ENCODE measurements around the gene GSTM4. TPM values are rescaled to one million over a fixed set of nuclear protein-coding genes. Genes with fewer than 3 reads are reported as not detected.

Gene GSTM4
- total and polyA plus RNA-seq, 2 donors (not counting 1 experiment from before 2014, with no cell fraction given), result 28.6 to 56.5 TPM

GRCh38 chr1:109637446-109637845, 18.5 kb upstream of the GSTM4 start:
- ChIA-PET CTCF (interaction anchor here (1.1 to 16.5 kb wide), 8 partner anchors 13 to 377 kb away, joined by 3 to 276 read pairs (median 50); partner anchors contain the start of genes AHCYL1, AMPD2, GNAT2 and GPR61), POLR2A (interaction anchor here (0.8 kb wide), 1 partner anchor 89 kb away, joined by 3 read pairs; the partner anchor contains the start of gene GNAI3)
- H3K79me2 ChIP-seq (ENCODE audit: control insufficient read depth, insufficient read depth, low read length), result no peaks in the 10 kb centered on the region
- WGBS (ENCODE audit: insufficient coverage), result 92% methylated on average over 4 of the region's 7 CpGs
- no peaks in the 10 kb centered on the region for H3K9me3 ChIP-seq (ENCODE audit: control extremely low read depth in 1 of 3, control insufficient read depth in 2 of 3, insufficient read depth in 1 of 3, low read length in 2 of 3)
- no peak overlapping the region for H3K4me2 ChIP-seq (replicated peaks; ENCODE audit: low read depth, low read length, poor library complexity, severe bottlenecking)
- TF ChIP-seq CTCF (IDR thresholded peaks at IDR 0.05) (no peak), EZH2 (IDR thresholded peaks at IDR 0.05; ENCODE audit: borderline replicate concordance, insufficient read depth, low read depth, low read length, poor library complexity, severe bottlenecking) (no peak)
- H3K4me3 ChIP-seq (ENCODE audit: control extremely low read depth in 1 of 5, extremely low read depth in 1 of 5, insufficient read depth in 1 of 5, low read depth in 2 of 5, low read length in 4 of 5), result no peak overlapping the region
- ATAC-seq (ENCODE audit: low read depth) (no peak), DNase-seq (peak; percentile 1)
- peaks cover 0 to 7% of the 10 kb centered on the region in 2 donors for H3K4me1 ChIP-seq (ENCODE audit: control insufficient read depth in 2 of 2, insufficient read depth in 2 of 2, low read length in 2 of 2)
- Mint-ChIP-seq H3K4me3 (no peak overlapping the region), H3K4me1 (peaks cover 10% of the 10 kb centered on the region), H3K9me3 (ENCODE audit: insufficient read depth) (no peaks in the 10 kb centered on the region), H3K27me3 (peaks cover 4% of the 10 kb centered on the region), H3K27ac (no peak overlapping the region)
- H3K27ac ChIP-seq (ENCODE audit: low read length in 2 of 2), result no peak overlapping the region
- H3K36me3 ChIP-seq (replicated peaks in 1 of 2; ENCODE audit: control extremely low read depth in 1 of 2, control insufficient read depth in 1 of 2, extremely low read depth in 1 of 2, insufficient read depth in 2 of 2, low read length in 1 of 2), result no peaks in the 10 kb centered on the region
- H2AFZ ChIP-seq (ENCODE audit: insufficient read depth, low read depth, low read length, poor library complexity, severe bottlenecking), result no peak overlapping the region
- intact Hi-C loops (cut with micrococcal nuclease), result no loop called here
- peaks cover 0 to 2% (median 0%) of the 10 kb centered on the region in 4 experiments for H3K27me3 ChIP-seq (replicated peaks in 1 of 4; ENCODE audit: control extremely low read depth in 1 of 4, control insufficient read depth in 3 of 4, insufficient read depth in 4 of 4, low read length in 3 of 4)
- no peak overlapping the region for H3K9ac ChIP-seq (ENCODE audit: low read length)
- no peaks in the 10 kb centered on the region for H4K20me1 ChIP-seq (ENCODE audit: control insufficient read depth, insufficient read depth, low read length, poor library complexity, severe bottlenecking)

GRCh38 chr1:109639063-109639840, 16.6 kb upstream of the GSTM4 start:
- Mint-ChIP-seq H3K4me1 (peaks cover 18% of the 10 kb centered on the region), H3K9me3 (ENCODE audit: insufficient read depth) (no peaks in the 10 kb centered on the region), H3K27me3 (peaks cover 4% of the 10 kb centered on the region), H3K27ac (no peak overlapping the region), H3K4me3 (no peak overlapping the region)
- H3K4me3 ChIP-seq (ENCODE audit: control extremely low read depth in 1 of 5, extremely low read depth in 1 of 5, insufficient read depth in 1 of 5, low read depth in 2 of 5, low read length in 4 of 5), result no peak overlapping the region
- TF ChIP-seq EZH2 (IDR thresholded peaks at IDR 0.05; ENCODE audit: borderline replicate concordance, insufficient read depth, low read depth, low read length, poor library complexity, severe bottlenecking) (no peak), CTCF (IDR thresholded peaks at IDR 0.05) (no peak)
- no peaks in the 10 kb centered on the region for H4K20me1 ChIP-seq (ENCODE audit: control insufficient read depth, insufficient read depth, low read length, poor library complexity, severe bottlenecking)
- H3K9me3 ChIP-seq (ENCODE audit: control extremely low read depth in 1 of 3, control insufficient read depth in 2 of 3, insufficient read depth in 1 of 3, low read length in 2 of 3), result no peaks in the 10 kb centered on the region
- CTCF ChIA-PET, result interaction anchor here (0.6 to 16.5 kb wide), 39 partner anchors 10 to 695 kb away, joined by 3 to 276 read pairs (median 7); partner anchors contain the start of genes AHCYL1, AMPD2, ATXN7L2 and GNAI3
- ATAC-seq (ENCODE audit: low read depth) (no peak), DNase-seq (peak; percentile 15)
- intact Hi-C loops (cut with micrococcal nuclease), result no loop called here
- H3K27me3 ChIP-seq (replicated peaks in 1 of 4; ENCODE audit: control extremely low read depth in 1 of 4, control insufficient read depth in 3 of 4, insufficient read depth in 4 of 4, low read length in 3 of 4), result peaks cover 0 to 2% (median 0%) of the 10 kb centered on the region in 4 experiments
- no peaks in the 10 kb centered on the region for H3K79me2 ChIP-seq (ENCODE audit: control insufficient read depth, insufficient read depth, low read length)
- 90% methylated on average over 8 of the region's 9 CpGs for WGBS (ENCODE audit: insufficient coverage)
- H3K4me1 ChIP-seq (ENCODE audit: control insufficient read depth in 2 of 2, insufficient read depth in 2 of 2, low read length in 2 of 2), result peaks cover 4 to 17% of the 10 kb centered on the region in 2 donors
- H3K9ac ChIP-seq (ENCODE audit: low read length), result no peak overlapping the region
- H2AFZ ChIP-seq (ENCODE audit: insufficient read depth, low read depth, low read length, poor library complexity, severe bottlenecking), result no peak overlapping the region
- POLR2A ChIA-PET, result interaction anchor here (0.5 kb wide), 2 partner anchors 16 to 343 kb away, joined by 4 to 5 read pairs; no protein-coding TSS in a partner anchor
- no peak overlapping the region for H3K4me2 ChIP-seq (replicated peaks; ENCODE audit: low read depth, low read length, poor library complexity, severe bottlenecking)
- no peaks in the 10 kb centered on the region for H3K36me3 ChIP-seq (replicated peaks in 1 of 2; ENCODE audit: control extremely low read depth in 1 of 2, control insufficient read depth in 1 of 2, extremely low read depth in 1 of 2, insufficient read depth in 2 of 2, low read length in 1 of 2)
- no peak overlapping the region for H3K27ac ChIP-seq (ENCODE audit: low read length in 2 of 2)

Measured in B cell (primary cell).